PC-9 (cell line): Measurements from ENCODE around the gene MSI2. TPM values are rescaled to one million over a fixed set of nuclear protein-coding genes. Genes with fewer than 3 reads are reported as not detected.
A peak's percentile ranks its signal among the peaks of the same experiment; 100 is the strongest.

Experiments used
- BruUV-seq: library from RNA; stranded (reverse); fragments of 400-500 nt; replicated peaks from 2 replicates; lab custom pipeline; 2021; lab: Mats Ljungman, UMichigan
- CTCF ChIA-PET: fragments of 300-600 bp; sonication (Branson Sonifier 250); formaldehyde crosslinking; loops from one replicate; lab custom pipeline; 2022; ENCODE audit warnings: antibody characterized with exemption; lab: Charles Lee
- POLR2A ChIA-PET: fragments of 300-600 bp; sonication (Branson Sonifier 250); formaldehyde crosslinking; loops from one replicate; lab custom pipeline; 2022; ENCODE audit warnings: antibody characterized with exemption; ENCODE audit not compliant: unreplicated experiment; lab: Charles Lee
- DNase-seq, 2 experiments: peaks; one replicate each; pipeline versions ENCODE4 v3.0.0 to v3.0.0-alpha.2; 2015 to 2022; ENCODE audit warnings: mixed read lengths in 1 of 2
- H2AFZ ChIP-seq: fragments of 200-600 bp; sonication (generic); 2 replicates; pipeline ENCODE4 v1.8.1; 2017; ENCODE audit warnings: antibody characterized with exemption
- H3F3A ChIP-seq: fragments of 200-600 bp; sonication (generic); 2 replicates; pipeline ENCODE4 v1.8.1; 2017; ENCODE audit warnings: antibody characterized with exemption, mild to moderate bottlenecking, low read depth; ENCODE audit not compliant: insufficient read depth
- H3K27ac ChIP-seq: fragments of 200-600 bp; sonication (generic); 2 replicates; pipeline ENCODE4 v1.6.1; 2016; ENCODE audit warnings: mixed run types
- H3K27me3 ChIP-seq: fragments of 200-600 bp; sonication (generic); 2 replicates; pipeline ENCODE4 v1.6.1; 2016; ENCODE audit warnings: low read depth, mixed run types; ENCODE audit not compliant: insufficient read depth
- H3K36me3 ChIP-seq: fragments of 200-600 bp; sonication (generic); 2 replicates; pipeline ENCODE4 v1.6.1; 2016; ENCODE audit warnings: low read depth, mixed run types
- H3K4me1 ChIP-seq: fragments of 200-600 bp; sonication (generic); replicated peaks from 2 replicates; pipeline ENCODE4 v1.6.1; 2016; ENCODE audit warnings: mixed run types; ENCODE audit not compliant: insufficient read depth
- H3K4me2 ChIP-seq: fragments of 200-600 bp; sonication (generic); 2 replicates; pipeline ENCODE4 v1.6.1; 2017; ENCODE audit warnings: mixed run types
- H3K4me3 ChIP-seq: fragments of 200-600 bp; sonication (generic); 2 replicates; pipeline ENCODE4 v1.6.1; 2016; ENCODE audit warnings: mixed run types
- H3K79me2 ChIP-seq: fragments of 200-600 bp; sonication (generic); 2 replicates; pipeline ENCODE4 v1.6.1; 2017; ENCODE audit warnings: low read depth, mixed run types
- H3K9me2 ChIP-seq: fragments of 200-600 bp; sonication (generic); 2 replicates; pipeline ENCODE4 v1.8.1; 2017; ENCODE audit warnings: mild to moderate bottlenecking; ENCODE audit not compliant: insufficient read depth
- H3K9me3 ChIP-seq: fragments of 200-600 bp; sonication (generic); 2 replicates; pipeline ENCODE4 v1.8.1; 2016; ENCODE audit warnings: low read depth; ENCODE audit not compliant: insufficient read depth
- H4K20me1 ChIP-seq: fragments of 200-600 bp; sonication (generic); 2 replicates; pipeline ENCODE4 v1.8.1; 2017; ENCODE audit not compliant: insufficient read depth
- CTCF ChIP-seq: fragments of 200-600 bp; sonication (generic); conservative IDR thresholded peaks from 2 replicates; pipeline ENCODE4 v1.6.1; 2017; ENCODE audit warnings: mixed run types, antibody characterized with exemption, mild to moderate bottlenecking, moderate library complexity
- EZH2 ChIP-seq: fragments of 200-600 bp; sonication (generic); IDR thresholded peaks from 2 replicates; pipeline ENCODE4 v1.8.0; 2017; ENCODE audit warnings: antibody characterized with exemption, low read depth
- intact Hi-C: fragments of 100-400 bp; cut with micrococcal nuclease; formaldehyde crosslinking; loops from one replicate; pipeline ENCODE4 v1.10.0; 2022; ENCODE audit not compliant: unreplicated experiment
- total RNA-seq: library from RNA; stranded (reverse); gene quantifications from 2 replicates; pipeline ENCODE4 v1.2.3, GENCODE V29; 2021

MSI2 gene
- total RNA-seq, 1 experiment from 2014 or later = 15.7 TPM

GRCh38 chr17:57512258-57512657 is 255.9 kb downstream of the MSI2 start:
- POLR2A ChIA-PET = no interaction called here
- intact Hi-C loops = no loop called here
- no peak overlapping the region for H3K4me2 ChIP-seq

GRCh38 chr17:57512691-57513090 is 256.4 kb downstream of the MSI2 start:
- Histone ChIP-seq H3K27ac (no peak overlapping the region), H3K4me2 (no peak overlapping the region), H3K9me2 (no peaks in the 10 kb centered on the region), H3K27me3 (peaks cover 8% of the 10 kb centered on the region; the same call in 1 of the 2 replicates), H3K4me3 (no peak overlapping the region), H2AFZ (no peak overlapping the region), H3K79me2 (no peaks in the 10 kb centered on the region), H3K4me1 (peaks cover 7% of the 10 kb centered on the region; the same call in 1 of the 2 replicates), H3F3A (no peaks in the 10 kb centered on the region), H4K20me1 (0 out of 2 replicates have a peak, but pooled peaks cover 3% of the 10 kb centered on the region), H3K36me3 (no peaks in the 10 kb centered on the region), H3K9me3 (no peaks in the 10 kb centered on the region)
- peak in 1 of 2 experiments; percentile 11 for DNase-seq
- CTCF ChIA-PET = interaction anchor here (0.6 kb wide), 1 partner anchor 23 kb away, joined by 3 read pairs; no protein-coding TSS in a partner anchor
- POLR2A ChIA-PET = no interaction called here
- intact Hi-C loops = no loop called here
- TF ChIP-seq CTCF (no peak), EZH2 (no peak)
- BruUV-seq = no TSS peak

More at GRCh38 chr17:57512258-57512657, 255.9 kb downstream of the MSI2 start:
- no peak overlapping the region for H3K4me3 ChIP-seq
- CTCF ChIA-PET = interaction anchor here (0.6 kb wide), 1 partner anchor 23 kb away, joined by 3 read pairs; no protein-coding TSS in a partner anchor
- peak in 1 of 2 experiments; percentile 18 for DNase-seq
- no TSS peak for BruUV-seq
- no peak overlapping the region for H2AFZ ChIP-seq
- H3K9me2 ChIP-seq = no peaks in the 10 kb centered on the region
- 0 out of 2 replicates have a peak, but pooled peaks cover 3% of the 10 kb centered on the region for H4K20me1 ChIP-seq
- H3K9me3 ChIP-seq = no peaks in the 10 kb centered on the region
- H3K79me2 ChIP-seq = no peaks in the 10 kb centered on the region
- no peaks in the 10 kb centered on the region for H3F3A ChIP-seq
- peaks cover 7% of the 10 kb centered on the region; the same call in 1 of the 2 replicates for H3K4me1 ChIP-seq
- no peak overlapping the region for H3K27ac ChIP-seq
- no peak for TF ChIP-seq EZH2
- no peak for TF ChIP-seq CTCF
- H3K36me3 ChIP-seq = no peaks in the 10 kb centered on the region
- peaks cover 8% of the 10 kb centered on the region; the same call in 1 of the 2 replicates for H3K27me3 ChIP-seq

- Histone ChIP-seq H3K4me3 (no peak overlapping the region), H3F3A (no peaks in the 10 kb centered on the region), H3K27ac (no peak overlapping the region), H2AFZ (no peak overlapping the region), H4K20me1 (0 out of 2 replicates have a peak, but pooled peaks cover 3% of the 10 kb centered on the region), H3K27me3 (peaks cover 8% of the 10 kb centered on the region; the same call in 1 of the 2 replicates), H3K9me3 (no peaks in the 10 kb centered on the region), H3K36me3 (no peaks in the 10 kb centered on the region), H3K4me2 (no peak overlapping the region), H3K4me1 (peaks cover 7% of the 10 kb centered on the region; the same call in 1 of the 2 replicates), H3K79me2 (no peaks in the 10 kb centered on the region), H3K9me2 (no peaks in the 10 kb centered on the region)
- intact Hi-C loops = no loop called here
- CTCF ChIA-PET = no interaction called here
- no peak for DNase-seq
- POLR2A ChIA-PET = no interaction called here
- BruUV-seq = no TSS peak
- no peak for TF ChIP-seq CTCF
- no peak for TF ChIP-seq EZH2
Measured at GRCh38 chr17:57513569-57513968, 257.2 kb downstream of the MSI2 start.
